Choroid plexus epithelial cell (primary cell): ENCODE results near the gene PIK3CD.
"Not testable (repeated sequence)": the region's sequence is repeated elsewhere in the genome, so short reads cannot be mapped to it uniquely, and the experiment has no call there.

Experiments used
- DNase-seq: peaks from one replicate; pipeline ENCODE4 v3.0.0-alpha.2; 2010; ENCODE audit warnings: low read depth
- H3K4me3 ChIP-seq: 2 replicates; pipeline ENCODE4 v1.5.1; 2011; ENCODE audit warnings: low read depth, mild to moderate bottlenecking, control low read depth, low read length, moderate library complexity
- TF ChIP-seq, protein P1 (sequence below): conservative IDR thresholded peaks from 2 replicates; pipeline ENCODE4 v1.5.1; 2011; ENCODE audit warnings: low read depth, mild to moderate bottlenecking, control low read depth, inconsistent platforms, low read length, moderate library complexity

The PIK3CD gene

DNA sequence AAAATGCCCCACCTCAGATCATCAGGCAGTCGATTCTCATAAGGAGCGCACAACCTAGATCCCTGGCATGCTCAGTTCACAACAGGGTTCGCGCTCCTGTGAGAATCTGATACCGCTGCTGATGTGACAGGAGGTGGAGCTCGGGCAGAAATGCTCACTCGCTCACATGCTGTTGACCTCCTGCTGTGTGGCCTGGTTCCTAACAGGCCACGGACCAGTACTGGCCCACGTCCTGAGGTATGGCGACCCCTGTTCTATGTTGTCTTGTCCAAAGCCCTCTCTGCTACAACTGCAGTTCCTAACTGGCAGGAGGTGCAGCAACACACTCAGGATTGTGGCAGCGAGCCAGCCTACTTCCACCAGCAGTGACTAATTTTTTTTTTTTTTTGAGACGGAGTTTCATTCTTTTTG is 101.6 kb downstream of the PIK3CD start:
- TF ChIP-seq, protein P1, sequence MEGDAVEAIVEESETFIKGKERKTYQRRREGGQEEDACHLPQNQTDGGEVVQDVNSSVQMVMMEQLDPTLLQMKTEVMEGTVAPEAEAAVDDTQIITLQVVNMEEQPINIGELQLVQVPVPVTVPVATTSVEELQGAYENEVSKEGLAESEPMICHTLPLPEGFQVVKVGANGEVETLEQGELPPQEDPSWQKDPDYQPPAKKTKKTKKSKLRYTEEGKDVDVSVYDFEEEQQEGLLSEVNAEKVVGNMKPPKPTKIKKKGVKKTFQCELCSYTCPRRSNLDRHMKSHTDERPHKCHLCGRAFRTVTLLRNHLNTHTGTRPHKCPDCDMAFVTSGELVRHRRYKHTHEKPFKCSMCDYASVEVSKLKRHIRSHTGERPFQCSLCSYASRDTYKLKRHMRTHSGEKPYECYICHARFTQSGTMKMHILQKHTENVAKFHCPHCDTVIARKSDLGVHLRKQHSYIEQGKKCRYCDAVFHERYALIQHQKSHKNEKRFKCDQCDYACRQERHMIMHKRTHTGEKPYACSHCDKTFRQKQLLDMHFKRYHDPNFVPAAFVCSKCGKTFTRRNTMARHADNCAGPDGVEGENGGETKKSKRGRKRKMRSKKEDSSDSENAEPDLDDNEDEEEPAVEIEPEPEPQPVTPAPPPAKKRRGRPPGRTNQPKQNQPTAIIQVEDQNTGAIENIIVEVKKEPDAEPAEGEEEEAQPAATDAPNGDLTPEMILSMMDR, result no peak
- DNase-seq, result peak; percentile 91
- H3K4me3 ChIP-seq, result no peak overlapping the region

DNA sequence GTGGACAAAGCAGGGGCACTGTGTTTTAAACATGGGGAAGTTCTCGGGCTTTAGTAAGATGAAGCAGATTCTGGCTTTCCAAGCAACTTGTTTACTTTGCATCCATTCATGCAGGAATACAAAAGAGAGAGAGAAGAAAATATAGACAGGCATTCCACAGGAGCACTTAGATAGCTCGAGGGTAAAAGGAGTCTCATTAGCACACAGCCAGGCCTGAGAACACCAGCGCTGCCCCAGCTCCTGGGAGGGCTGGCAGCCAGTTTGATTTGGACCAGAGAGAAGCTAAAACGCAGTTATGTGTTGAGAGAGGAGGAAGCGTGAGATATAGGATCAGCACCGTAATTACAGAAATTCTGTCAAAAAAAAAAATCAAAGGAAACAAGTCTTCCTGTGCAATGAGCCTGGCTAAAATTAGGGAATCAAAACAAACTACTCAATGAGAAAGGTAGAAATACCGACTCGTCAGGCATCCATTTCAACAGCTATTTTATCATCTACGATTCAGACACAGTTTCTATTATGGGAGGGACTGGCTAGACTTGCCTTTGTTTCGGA is 104.0 kb downstream of the PIK3CD start:
- no peak for DNase-seq
- TF ChIP-seq, protein P1, result no peak

DNA sequence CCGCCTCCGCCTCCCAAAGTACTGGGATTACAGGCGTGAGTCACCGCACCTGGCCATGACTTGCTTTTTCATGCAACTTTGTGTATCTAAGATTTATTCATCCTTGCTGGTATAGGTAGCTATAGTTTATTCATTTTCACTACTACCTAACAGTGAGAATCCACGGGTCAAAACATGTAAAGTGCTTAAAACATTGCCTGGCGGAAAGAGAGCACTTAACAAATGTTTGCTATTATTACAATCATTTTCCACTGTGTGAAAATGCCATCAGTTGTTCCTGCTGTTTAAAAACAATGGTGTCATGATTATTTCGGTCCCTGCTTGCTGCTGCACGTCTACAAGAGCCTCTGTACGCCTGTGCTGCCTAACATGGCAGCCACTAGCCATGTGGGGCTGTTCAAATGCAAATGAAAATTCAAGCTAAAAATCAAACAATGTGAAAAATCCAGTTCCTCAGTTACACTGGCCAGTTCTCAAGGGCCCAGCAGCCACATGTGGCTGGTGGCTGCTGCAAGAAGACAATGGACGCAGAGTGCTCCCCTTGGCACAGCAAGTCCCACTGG is 107.1 kb downstream of the PIK3CD start:
- no peak overlapping the region for H3K4me3 ChIP-seq
- DNase-seq, result no peak
- TF ChIP-seq, protein P1, result no peak

More for the DNA sequence above, 104.0 kb downstream of the PIK3CD start:
- H3K4me3 ChIP-seq, result no peak overlapping the region

DNA sequence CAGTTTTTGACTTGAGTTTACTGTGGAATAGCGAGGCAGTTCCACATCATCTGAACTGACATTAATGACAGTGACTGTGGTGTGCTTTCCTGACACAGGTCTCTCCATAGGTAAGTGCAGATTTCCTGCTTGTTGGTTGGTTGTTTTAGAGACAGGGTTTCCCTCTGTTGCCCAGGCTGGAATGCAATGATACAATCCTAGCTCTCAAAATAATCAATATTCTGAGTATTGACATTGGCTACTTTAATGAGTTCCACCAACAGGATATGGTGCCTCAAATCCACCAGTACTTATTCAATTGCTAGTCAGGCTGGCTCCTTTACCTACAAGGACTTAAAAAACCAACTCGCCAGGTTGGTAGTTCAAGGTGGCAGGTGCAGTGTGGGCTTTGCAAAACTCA is 108.4 kb downstream of the PIK3CD start:
- TF ChIP-seq, protein P1, result no peak
- H3K4me3 ChIP-seq, result no peak overlapping the region
- no peak for DNase-seq

DNA sequence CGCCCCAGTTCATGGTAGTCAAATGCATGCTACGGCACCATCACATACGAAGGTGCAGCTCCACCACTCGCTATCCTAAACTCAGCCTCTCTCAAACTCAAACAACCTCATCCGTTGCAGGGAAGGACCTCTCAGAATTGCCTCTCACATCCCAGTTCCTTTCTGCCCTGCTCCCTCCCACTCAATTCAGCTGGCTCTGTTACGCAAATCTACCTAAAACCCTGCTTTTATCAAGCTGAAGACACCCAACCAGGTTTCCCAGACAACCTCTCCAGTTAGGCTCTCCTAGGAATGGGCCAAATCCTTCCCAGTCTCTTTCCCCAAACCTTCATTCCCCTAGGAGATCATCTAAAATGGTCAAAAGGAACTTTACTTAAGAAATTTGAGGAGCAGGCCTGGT is 109.3 kb downstream of the PIK3CD start:
- no peak for DNase-seq
- no peak overlapping the region for H3K4me3 ChIP-seq
- TF ChIP-seq, protein P1, result no peak

DNA sequence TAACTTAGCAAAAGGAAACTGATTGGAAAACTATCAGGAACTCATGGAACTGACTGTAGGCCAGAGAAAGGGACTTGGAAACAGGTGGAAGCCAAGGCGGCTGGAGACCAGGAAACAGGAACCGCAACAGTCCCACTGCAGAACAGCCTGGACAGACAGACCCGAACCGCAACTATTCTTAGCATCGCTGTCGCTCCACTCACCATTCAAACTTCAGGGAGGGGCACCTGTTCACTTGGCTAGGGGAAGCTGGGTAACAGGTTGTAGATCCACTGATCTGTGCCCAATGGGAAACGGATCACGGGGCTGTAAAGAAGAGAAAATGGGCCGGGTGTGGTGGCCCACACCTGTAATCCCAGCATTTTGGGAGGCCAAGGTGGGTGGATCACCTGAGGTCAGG is 110.3 kb downstream of the PIK3CD start:
- H3K4me3 ChIP-seq, result no peak overlapping the region
- no peak for DNase-seq
- TF ChIP-seq, protein P1, result no peak

DNA sequence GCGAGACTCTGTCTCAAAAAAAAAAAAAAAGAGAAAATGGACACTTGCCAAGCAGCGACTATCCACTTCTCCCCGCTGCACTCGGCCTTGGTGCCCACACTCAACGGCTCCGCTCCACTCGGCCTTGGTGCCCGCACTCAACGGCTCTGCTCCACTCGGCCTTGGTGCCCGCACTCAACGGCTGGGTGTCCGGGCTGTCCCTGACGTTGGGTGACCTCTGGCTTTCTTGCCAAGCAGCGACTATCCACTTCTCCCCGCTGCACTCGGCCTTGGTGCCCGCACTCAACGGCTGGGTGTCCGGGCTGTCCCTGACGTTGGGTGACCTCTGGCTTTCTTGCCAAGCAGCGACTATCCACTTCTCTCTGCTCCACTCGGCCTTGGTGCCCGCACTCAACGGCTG is 110.9 kb downstream of the PIK3CD start:
- DNase-seq, H3K4me3 ChIP-seq: not testable (repeated sequence)
